K562 (cell line): Measurements from ENCODE around the gene CDKN1C. TPM values are rescaled to one million over a fixed set of nuclear protein-coding genes. Genes with fewer than 3 reads are reported as not detected.

Experiments
- CHD7 ChIP-seq: fragments of 200-600 bp; sonication (generic); IDR thresholded peaks from one replicate; pipeline ENCODE4 v1.6.1; 2012; ENCODE audit warnings: mild to moderate bottlenecking, low read depth, low read length, inconsistent platforms
- FOXP1 ChIP-seq: sonication (generic); formaldehyde crosslinking; IDR thresholded peaks from 2 replicates; pipeline ENCODE4 v1.8.0; 2022; ENCODE audit warnings: mild to moderate bottlenecking, missing genetic modification reagents
- polyA plus RNA-seq, 8 experiments: library from polyadenylated mRNA; depleted of rRNA in 4 of 8; stranded (reverse) in 5 of 8; unstranded in 3 of 8; fragments of >200 nt; fragmentation: Nextera tagmentation in 2 of 8; fragmentation: Illumina TruSeq in 1 of 8; extraction: Ambion mirVana in 2 of 8; extraction: Trizol in 1 of 8; gene quantifications; 2 replicates each; pipeline versions ENCODE4 v1.2.1 to v1.2.3, GENCODE V29; 2011 to 2014; ENCODE audit warnings: inconsistent platforms in 1 of 8, missing spikeins in 1 of 8
- total RNA-seq, 7 experiments: library from RNA; depleted of rRNA in 6 of 7; stranded (reverse); fragments of >200 nt in 6 of 7; fragmentation: Illumina TruSeq in 2 of 7; extraction: Trizol in 2 of 7; gene quantifications; 2 replicates each; pipeline versions ENCODE4 v1.2.1 to v1.2.3, GENCODE V29; 2011 to 2021; ENCODE audit warnings: low replicate concordance in 1 of 7

The CDKN1C gene
- total and polyA plus RNA-seq, 9 of the 15 experiments (the other 6 are each of a cell fraction or from before 2014, with no cell fraction given), result 2.8 to 21.1 (median 9.3) TPM

DNA sequence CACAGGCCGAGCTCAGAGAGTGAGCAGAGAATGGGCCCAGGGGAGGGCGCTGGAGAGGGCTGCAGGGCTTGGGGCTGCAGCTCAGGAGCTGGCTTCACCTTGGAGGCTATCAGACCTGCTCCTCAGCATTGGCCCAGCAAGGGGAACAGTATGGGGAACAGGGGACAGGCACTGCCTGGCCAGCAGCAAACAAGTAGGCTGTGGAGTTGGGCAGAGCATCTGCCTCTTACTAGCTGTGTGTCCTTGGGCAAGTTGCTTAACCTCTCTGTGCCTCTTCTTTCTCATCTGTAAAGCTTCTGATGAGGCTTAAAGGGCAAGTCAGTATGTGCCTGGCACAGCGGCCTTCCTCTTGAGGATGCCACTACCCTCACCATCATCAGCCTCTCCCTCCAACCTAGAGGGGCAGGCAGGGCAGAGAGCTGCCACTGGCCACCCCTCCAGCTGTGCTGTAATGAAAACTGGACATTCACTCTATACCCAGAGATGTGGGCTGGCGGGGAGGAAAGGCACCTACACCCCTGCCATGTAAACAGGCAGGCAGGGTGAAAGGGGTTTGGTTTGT is 7.5 kb upstream of the CDKN1C start (continued):
- TF ChIP-seq CHD7 (no peak), FOXP1 (CRISPR knock-in tag) (no peak; the same call in 1 of the 2 replicates)
